Measurements from ENCODE around the gene JPH3.

DNA sequence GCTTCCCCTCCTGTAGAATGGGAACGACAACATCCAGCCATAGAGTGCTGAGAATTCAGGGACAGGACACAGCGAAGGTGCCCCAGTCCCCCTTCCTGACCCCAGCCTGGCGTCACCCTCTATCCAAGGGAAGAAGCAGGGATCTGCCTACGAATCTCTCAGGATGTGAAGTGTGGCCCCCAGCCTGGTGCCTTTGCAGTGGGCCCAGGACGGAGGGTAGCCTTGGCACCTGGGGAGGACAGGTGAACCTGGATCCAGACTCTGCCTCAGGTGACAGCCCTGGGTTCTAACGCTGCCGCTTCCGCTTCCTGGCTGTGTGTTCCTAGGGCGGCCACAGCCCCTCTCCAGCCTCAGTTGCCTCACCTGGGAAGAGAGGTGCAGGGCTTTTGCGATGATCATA, 36.4 kb downstream of the JPH3 start:
- TF ChIP-seq, protein P1, sequence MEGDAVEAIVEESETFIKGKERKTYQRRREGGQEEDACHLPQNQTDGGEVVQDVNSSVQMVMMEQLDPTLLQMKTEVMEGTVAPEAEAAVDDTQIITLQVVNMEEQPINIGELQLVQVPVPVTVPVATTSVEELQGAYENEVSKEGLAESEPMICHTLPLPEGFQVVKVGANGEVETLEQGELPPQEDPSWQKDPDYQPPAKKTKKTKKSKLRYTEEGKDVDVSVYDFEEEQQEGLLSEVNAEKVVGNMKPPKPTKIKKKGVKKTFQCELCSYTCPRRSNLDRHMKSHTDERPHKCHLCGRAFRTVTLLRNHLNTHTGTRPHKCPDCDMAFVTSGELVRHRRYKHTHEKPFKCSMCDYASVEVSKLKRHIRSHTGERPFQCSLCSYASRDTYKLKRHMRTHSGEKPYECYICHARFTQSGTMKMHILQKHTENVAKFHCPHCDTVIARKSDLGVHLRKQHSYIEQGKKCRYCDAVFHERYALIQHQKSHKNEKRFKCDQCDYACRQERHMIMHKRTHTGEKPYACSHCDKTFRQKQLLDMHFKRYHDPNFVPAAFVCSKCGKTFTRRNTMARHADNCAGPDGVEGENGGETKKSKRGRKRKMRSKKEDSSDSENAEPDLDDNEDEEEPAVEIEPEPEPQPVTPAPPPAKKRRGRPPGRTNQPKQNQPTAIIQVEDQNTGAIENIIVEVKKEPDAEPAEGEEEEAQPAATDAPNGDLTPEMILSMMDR (IDR thresholded peaks at IDR 0.05): no peak
- no peak for TF ChIP-seq POLR2AphosphoS5 (IDR thresholded peaks at IDR 0.05)
- no peak for TF ChIP-seq POLR2A (IDR thresholded peaks at IDR 0.05)

Data from gastroesophageal sphincter (tissue), 3 donors.